ENCODE data around the gene OGFOD2. TPM values are rescaled to one million over a fixed set of nuclear protein-coding genes. Genes with fewer than 3 reads are reported as not detected.

The OGFOD2 gene
- total RNA-seq, 4 donors from 2014 or later: 13.3 to 133 (median 16.8) TPM

DNA sequence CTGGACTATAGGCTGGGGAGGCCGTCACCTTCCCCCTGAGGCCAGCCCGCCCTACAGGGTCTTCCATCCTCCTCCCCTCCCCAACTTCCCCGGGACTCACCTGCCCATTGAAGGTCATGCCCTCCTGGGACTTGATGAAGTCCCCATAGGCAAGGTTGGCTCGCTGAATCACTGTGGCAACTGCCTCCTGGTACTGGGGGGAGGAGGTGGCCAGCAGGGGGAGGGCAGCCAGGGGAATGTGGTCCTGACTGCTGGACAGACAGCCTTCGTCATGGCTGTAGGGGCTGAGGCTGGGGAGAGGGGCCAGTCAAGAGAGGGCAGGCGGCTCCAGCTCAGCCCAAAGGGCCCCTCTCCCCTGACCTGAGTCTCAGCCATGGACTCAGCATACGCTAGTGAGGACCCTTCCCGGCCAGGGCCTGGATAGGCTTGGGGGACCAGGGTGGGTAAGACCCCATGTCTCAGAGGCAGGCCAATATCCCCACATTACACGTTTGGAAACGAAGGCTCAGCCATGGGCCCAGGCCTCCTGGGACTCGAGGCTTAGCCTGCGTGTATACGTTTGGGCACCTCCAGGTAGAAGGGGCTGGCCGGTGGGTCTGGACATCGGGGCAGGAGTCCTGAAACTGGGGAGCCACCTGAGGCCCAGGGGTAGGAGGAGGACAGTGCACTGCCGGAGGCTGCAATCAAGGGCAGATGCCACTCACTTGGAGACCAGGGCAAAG, 21.7 kb downstream of the OGFOD2 start:
- Histone ChIP-seq H3K9me3 (no peaks in the 10 kb centered on the region), H3K27me3 (no peaks in the 10 kb centered on the region), H3K36me3 (no peaks in the 10 kb centered on the region), H3K27ac (no peak overlapping the region), H3K4me1 (no peaks in the 10 kb centered on the region), H3K4me3 (no peak overlapping the region)
- no peak for DNase-seq
- TF ChIP-seq POLR2A (IDR thresholded peaks at IDR 0.05): no peak
- TF ChIP-seq CTCF (IDR thresholded peaks at IDR 0.05): no peak
- intact Hi-C loops (cut with DNase I; ENCODE audit: low total_unique reads): no loop called here

DNA sequence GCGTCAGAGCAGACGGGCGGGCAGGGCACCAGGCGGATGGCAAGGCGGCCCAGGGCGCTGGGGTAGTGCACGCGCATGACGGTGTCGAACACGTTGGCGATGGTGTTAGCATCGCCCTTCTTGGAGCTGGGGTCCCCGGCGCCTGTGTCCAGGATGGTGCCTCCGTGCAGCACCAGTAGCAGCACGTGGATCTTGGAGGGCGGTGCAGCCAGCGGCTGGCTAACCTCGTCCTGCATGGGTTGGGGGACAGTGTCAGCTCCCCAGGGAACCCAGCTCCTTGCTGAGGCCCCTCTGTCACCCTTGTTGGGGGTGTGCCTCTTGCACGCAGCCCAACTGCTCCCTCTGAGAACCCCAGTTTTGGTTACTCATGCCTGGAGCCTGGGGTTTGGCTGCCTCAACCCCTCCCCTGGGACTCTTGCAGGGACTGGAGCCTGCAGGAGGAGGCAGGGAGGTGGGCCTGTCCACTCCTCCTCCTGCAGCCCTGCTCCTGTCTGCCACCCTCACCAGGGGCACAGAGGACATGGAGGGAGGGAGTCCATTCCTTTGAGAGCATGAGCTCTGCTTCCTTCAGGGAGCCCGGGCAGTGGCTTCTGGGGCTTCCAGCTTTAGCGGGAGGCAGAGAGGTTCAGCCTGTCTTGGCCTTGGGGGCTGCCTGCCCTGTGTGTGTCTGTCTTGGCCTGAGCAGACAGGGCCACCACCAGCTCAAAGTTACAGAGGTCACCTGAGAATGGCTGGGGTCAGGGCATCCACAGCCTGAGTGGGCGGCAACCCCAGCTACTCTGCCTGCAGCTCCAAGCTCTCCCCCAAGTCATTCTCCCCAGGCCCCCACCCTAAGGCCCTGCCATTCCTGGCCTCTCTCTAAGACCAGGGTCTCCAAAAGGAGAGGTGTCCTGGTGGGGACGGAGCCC, 22.6 kb downstream of the OGFOD2 start:
- intact Hi-C loops (cut with DNase I; ENCODE audit: low total_unique reads): no loop called here
- no peak for DNase-seq
- Histone ChIP-seq H3K27ac (no peak overlapping the region), H3K36me3 (no peaks in the 10 kb centered on the region), H3K9me3 (no peaks in the 10 kb centered on the region), H3K4me3 (no peak overlapping the region), H3K27me3 (no peaks in the 10 kb centered on the region), H3K4me1 (no peaks in the 10 kb centered on the region)
- TF ChIP-seq CTCF (IDR thresholded peaks at IDR 0.05) (no peak), POLR2A (IDR thresholded peaks at IDR 0.05) (no peak)

- Histone ChIP-seq H3K36me3 (no peaks in the 10 kb centered on the region), H3K4me3 (no peak overlapping the region), H3K27ac (no peak overlapping the region), H3K27me3 (no peaks in the 10 kb centered on the region), H3K9me3 (no peaks in the 10 kb centered on the region), H3K4me1 (no peaks in the 10 kb centered on the region)
- intact Hi-C loops (cut with DNase I; ENCODE audit: low total_unique reads): no loop called here
- TF ChIP-seq POLR2A (IDR thresholded peaks at IDR 0.05): no peak
- TF ChIP-seq CTCF (IDR thresholded peaks at IDR 0.05): no peak
- DNase-seq: no peak
Observed at GRCh38 chr12:122998316-122998715, 23.3 kb downstream of the OGFOD2 start.

GRCh38 chr12:122999196-122999946, 24.3 kb downstream of the OGFOD2 start:
- H3K9me3 ChIP-seq: no peaks in the 10 kb centered on the region
- no peak for DNase-seq
- TF ChIP-seq POLR2A (IDR thresholded peaks at IDR 0.05) (no peak), CTCF (IDR thresholded peaks at IDR 0.05) (no peak)
- no peaks in the 10 kb centered on the region for H3K36me3 ChIP-seq
- no peak overlapping the region for H3K4me3 ChIP-seq
- no peaks in the 10 kb centered on the region for H3K27me3 ChIP-seq
- H3K4me1 ChIP-seq: no peaks in the 10 kb centered on the region
- intact Hi-C loops (cut with DNase I; ENCODE audit: low total_unique reads): no loop called here
- no peak overlapping the region for H3K27ac ChIP-seq
